Skin epidermis (tissue), 12 donors: ENCODE measurements around the gene RPL41.

ENCODE experiments used
- H3K27ac ChIP-seq, 21 experiments: fragments of 200-600 bp; sonication (generic) in 11 of 21; one replicate each; pipeline ENCODE4 v1.5.0; 2020; ENCODE audit warnings: mild to moderate bottlenecking in 3 of 21, inconsistent platforms in 2 of 21, moderate library complexity in 2 of 21
- H3K4me3 ChIP-seq, 7 experiments: fragments of 200-600 bp; sonication (generic) in 2 of 7; one replicate each; pipeline ENCODE4 v1.5.0; 2020; ENCODE audit warnings: inconsistent platforms in 2 of 7, mild to moderate bottlenecking in 2 of 7, moderate library complexity in 1 of 7

RPL41 gene

GRCh38 chr12:56160193-56160763 is 43.8 kb downstream of the RPL41 start:
- Histone ChIP-seq H3K4me3 (peak overlapping the region; percentile 64 to 79 (median 76)), H3K27ac (peak overlapping the region in 19 of 21 experiments; percentile 6 to 99 (median 97))

- H3K4me3 ChIP-seq, result peak overlapping the region in 6 of 7 experiments; percentile 64 to 79 (median 76)
Measured at GRCh38 chr12:56160894-56161689, 44.7 kb downstream of the RPL41 start.

GRCh38 chr12:56161690-56162351 is 45.4 kb downstream of the RPL41 start:
- Histone ChIP-seq H3K4me3 (no peak overlapping the region), H3K27ac (peak overlapping the region in 9 of 21 experiments; percentile 9 to 98 (median 94))

More at GRCh38 chr12:56160894-56161689, 44.7 kb downstream of the RPL41 start:
- peak overlapping the region in 19 of 21 experiments; percentile 6 to 99 (median 97) for H3K27ac ChIP-seq

GRCh38 chr12:56162468-56163290 is 46.2 kb downstream of the RPL41 start:
- peak overlapping the region in 1 of 21 experiments; percentile 11 for H3K27ac ChIP-seq
- H3K4me3 ChIP-seq, result no peak overlapping the region

- peak overlapping the region in 1 of 21 experiments; percentile 31 for H3K27ac ChIP-seq
- no peak overlapping the region for H3K4me3 ChIP-seq
Measured at GRCh38 chr12:56163533-56164344, 47.3 kb downstream of the RPL41 start.

- no peak overlapping the region for H3K4me3 ChIP-seq
- H3K27ac ChIP-seq, result no peak overlapping the region
Measured at GRCh38 chr12:56164345-56164729, 47.9 kb downstream of the RPL41 start.

- Histone ChIP-seq H3K27ac (peak overlapping the region in 2 of 21 experiments; percentile 23 to 28), H3K4me3 (no peak overlapping the region)
Measured at GRCh38 chr12:56165369-56165768, 48.9 kb downstream of the RPL41 start.
